Lung microvascular endothelial cell (primary cell): Measurements from ENCODE around the gene PXDN. TPM values are rescaled to one million over a fixed set of nuclear protein-coding genes. Genes with fewer than 3 reads are reported as not detected.
"Not testable (repeated sequence)": the region's sequence is repeated elsewhere in the genome, so short reads cannot be mapped to it uniquely, and the experiment has no call there.

Experiments
- DNase-seq, 2 donors: peaks; one replicate each; pipeline versions ENCODE4 v3.0.0 to v3.0.0-alpha.2; 2010; ENCODE audit warnings: low read depth in 2 of 2
- total RNA-seq: library from RNA; depleted of rRNA; stranded (reverse); fragments of >200 nt; gene quantifications from 2 replicates; pipeline ENCODE4 v1.2.1, GENCODE V29; 2014

Gene PXDN
- total RNA-seq, 1 donor from 2014 or later, result 140 TPM

- DNase-seq, result peak in 1 of 2 donors; percentile 23
Measured at GRCh38 chr2:1686784-1687105, 57.6 kb downstream of the PXDN start.

- peak; percentile 54 to 68 for DNase-seq
Measured at GRCh38 chr2:1685957-1686783, 58.1 kb downstream of the PXDN start.

GRCh38 chr2:1685078-1685956 lies 59.0 kb downstream of the PXDN start:
- DNase-seq, result no peak

- DNase-seq, result no peak
Measured at GRCh38 chr2:1683297-1683696, 61.0 kb downstream of the PXDN start.

GRCh38 chr2:1682181-1682440 lies 62.2 kb downstream of the PXDN start:
- no peak for DNase-seq

- no peak for DNase-seq
Measured at GRCh38 chr2:1681323-1682180, 62.8 kb downstream of the PXDN start.

GRCh38 chr2:1681017-1681318 lies 63.3 kb downstream of the PXDN start:
- DNase-seq, result no peak

- DNase-seq, result no peak
Measured at GRCh38 chr2:1680222-1681016, 63.9 kb downstream of the PXDN start.

GRCh38 chr2:1679488-1680039 lies 64.8 kb downstream of the PXDN start:
- DNase-seq, result not testable (repeated sequence)

- DNase-seq, result not testable (repeated sequence)
Measured at GRCh38 chr2:1679065-1679464, 65.2 kb downstream of the PXDN start.

- DNase-seq, result no peak
Measured at GRCh38 chr2:1678609-1679008, 65.7 kb downstream of the PXDN start.

GRCh38 chr2:1677821-1678165 lies 66.5 kb downstream of the PXDN start:
- DNase-seq, result no peak

GRCh38 chr2:1676913-1677820 lies 67.1 kb downstream of the PXDN start:
- DNase-seq, result no peak

GRCh38 chr2:1676091-1676912 lies 68.0 kb downstream of the PXDN start:
- DNase-seq, result no peak

- peak; percentile 38 to 86 for DNase-seq
Measured at GRCh38 chr2:1675633-1676032, 68.7 kb downstream of the PXDN start.

GRCh38 chr2:1674766-1675397 lies 69.4 kb downstream of the PXDN start:
- no peak for DNase-seq

GRCh38 chr2:1674276-1674675 lies 70.0 kb downstream of the PXDN start:
- no peak for DNase-seq

- no peak for DNase-seq
Measured at GRCh38 chr2:1673160-1673944, 71.0 kb downstream of the PXDN start.
